ENCODE data around the gene GMEB2.
A peak's percentile ranks its signal among the peaks of the same experiment; 100 is the strongest.
"Not testable (repeated sequence)": the region's sequence is repeated elsewhere in the genome, so short reads cannot be mapped to it uniquely, and the experiment has no call there.

The GMEB2 gene

DNA sequence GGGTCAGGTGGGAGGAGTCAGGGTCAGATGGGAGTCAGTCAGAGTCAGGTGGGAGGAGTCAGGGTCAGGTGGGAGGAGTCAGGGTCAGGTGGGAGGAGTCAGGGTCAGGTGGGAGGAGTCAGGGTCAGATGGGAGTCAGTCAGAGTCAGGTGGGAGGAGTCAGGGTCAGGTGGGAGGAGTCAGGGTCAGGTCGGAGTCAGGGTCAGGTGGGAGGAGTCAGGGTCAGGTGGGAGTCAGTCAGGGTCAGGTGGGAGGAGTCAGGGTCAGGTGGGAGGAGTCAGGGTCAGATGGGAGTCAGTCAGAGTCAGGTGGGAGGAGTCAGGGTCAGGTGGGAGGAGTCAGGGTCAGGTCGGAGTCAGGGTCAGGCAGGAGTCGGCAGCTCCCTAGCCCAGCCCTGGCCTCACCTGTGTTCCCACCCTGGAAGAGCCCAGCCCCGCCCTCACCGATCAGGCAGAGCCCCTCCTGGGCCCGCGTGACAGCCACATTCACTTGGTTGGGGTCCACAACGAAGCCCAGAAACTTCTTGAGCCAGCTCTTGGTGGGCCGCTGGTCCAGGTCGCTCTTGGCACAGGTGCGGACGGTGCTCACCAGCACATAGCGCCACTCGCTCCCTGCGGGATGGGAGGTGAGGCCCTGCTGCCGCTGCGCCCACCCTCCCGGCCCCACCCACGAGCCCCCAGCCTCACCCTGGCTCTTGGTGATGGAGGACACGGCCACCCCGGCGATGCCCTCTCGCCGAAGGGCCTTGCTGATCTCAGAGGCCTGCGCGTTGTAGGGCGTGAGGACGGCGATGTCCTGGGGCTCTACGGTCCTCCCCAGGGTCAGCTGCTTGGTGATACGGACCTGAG is 67.2 kb downstream of the GMEB2 start:
- not testable (repeated sequence) for DNase-seq (ENCODE audit: low spot score)

DNA sequence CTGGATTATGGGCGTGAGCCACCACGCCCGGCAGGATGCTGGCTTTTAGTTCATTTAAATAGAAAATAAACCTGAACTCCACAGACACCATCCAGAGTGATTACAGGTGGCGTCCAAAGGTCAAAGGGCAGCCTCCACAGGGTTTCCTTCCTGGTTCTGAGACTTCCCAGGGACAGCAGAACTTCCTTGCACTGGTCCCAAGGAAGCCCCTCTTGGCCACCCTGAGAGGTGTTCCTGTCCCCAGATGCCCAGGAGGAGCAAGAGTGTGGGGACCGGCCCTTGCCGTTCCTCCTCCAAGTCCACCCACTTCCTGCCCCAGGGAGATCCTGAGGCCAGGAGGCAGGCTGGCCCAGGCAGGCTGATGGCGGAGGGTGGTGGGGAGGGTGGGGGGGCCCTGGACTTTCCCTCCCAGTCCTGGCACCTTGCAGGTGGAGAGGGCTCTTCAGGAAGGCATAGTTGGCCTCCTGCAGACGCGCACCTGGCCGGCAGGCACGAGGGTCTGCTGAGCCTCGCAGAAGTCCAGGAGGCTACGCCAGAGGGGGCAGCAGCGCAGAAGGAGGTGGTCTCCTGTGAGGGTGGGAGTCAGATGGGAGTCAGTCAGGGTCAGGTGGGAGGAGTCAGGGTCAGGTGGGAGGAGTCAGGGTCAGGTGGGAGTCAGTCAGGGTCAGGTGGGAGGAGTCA is 68.0 kb downstream of the GMEB2 start:
- DNase-seq (ENCODE audit: low spot score) = no peak

DNA sequence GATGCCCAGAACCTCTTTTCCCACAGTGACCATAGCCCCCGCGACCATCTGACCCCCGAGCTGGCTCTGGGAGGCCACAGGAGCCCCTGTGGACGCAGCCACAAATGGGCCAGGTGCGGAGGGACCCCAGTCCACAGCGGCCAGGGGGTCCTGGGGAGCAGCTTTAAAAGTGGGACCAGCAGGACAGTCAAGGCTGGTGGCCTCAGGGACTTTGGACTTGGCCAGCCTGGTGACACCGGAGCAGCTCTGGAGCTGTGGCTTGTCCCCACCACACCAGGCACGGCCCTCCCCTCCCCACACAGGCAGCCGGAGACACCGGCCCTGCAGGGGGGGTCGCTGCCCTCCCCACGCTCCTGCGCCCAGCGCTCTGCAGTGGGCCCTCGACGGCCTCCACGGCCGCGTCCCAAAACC is 69.4 kb downstream of the GMEB2 start:
- no peak for DNase-seq (ENCODE audit: low spot score)

GRCh38 chr20:63556873-63557478 is 69.9 kb downstream of the GMEB2 start:
- DNase-seq (ENCODE audit: low spot score) = no peak

DNA sequence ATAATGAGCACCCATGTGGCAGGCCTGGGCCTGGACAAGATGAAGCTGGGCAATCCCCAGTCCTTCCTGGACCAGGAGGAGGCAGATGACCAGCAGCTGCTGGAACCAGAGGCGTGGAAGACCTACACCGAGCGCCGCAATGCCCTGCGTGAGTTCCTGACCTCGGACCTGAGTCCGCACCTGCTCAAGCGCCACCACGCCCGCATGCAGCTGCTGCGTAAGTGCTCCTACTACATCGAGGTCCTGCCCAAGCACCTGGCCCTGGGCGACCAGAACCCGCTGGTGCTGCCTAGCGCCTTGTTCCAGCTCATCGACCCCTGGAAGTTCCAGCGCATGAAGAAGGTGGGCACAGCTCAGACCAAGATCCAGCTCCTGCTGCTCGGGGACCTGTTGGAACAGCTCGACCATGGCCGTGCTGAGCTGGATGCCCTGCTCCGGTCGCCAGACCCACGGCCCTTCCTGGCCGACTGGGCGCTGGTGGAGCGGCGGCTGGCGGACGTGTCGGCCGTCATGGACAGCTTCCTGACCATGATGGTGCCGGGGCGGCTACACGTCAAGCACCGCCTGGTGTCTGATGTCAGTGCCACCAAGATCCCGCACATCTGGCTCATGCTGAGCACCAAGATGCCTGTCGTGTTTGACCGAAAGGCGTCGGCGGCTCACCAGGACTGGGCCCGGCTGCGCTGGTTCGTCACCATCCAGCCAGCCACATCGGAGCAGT is 71.1 kb downstream of the GMEB2 start:
- no peak for DNase-seq (ENCODE audit: low spot score)

DNA sequence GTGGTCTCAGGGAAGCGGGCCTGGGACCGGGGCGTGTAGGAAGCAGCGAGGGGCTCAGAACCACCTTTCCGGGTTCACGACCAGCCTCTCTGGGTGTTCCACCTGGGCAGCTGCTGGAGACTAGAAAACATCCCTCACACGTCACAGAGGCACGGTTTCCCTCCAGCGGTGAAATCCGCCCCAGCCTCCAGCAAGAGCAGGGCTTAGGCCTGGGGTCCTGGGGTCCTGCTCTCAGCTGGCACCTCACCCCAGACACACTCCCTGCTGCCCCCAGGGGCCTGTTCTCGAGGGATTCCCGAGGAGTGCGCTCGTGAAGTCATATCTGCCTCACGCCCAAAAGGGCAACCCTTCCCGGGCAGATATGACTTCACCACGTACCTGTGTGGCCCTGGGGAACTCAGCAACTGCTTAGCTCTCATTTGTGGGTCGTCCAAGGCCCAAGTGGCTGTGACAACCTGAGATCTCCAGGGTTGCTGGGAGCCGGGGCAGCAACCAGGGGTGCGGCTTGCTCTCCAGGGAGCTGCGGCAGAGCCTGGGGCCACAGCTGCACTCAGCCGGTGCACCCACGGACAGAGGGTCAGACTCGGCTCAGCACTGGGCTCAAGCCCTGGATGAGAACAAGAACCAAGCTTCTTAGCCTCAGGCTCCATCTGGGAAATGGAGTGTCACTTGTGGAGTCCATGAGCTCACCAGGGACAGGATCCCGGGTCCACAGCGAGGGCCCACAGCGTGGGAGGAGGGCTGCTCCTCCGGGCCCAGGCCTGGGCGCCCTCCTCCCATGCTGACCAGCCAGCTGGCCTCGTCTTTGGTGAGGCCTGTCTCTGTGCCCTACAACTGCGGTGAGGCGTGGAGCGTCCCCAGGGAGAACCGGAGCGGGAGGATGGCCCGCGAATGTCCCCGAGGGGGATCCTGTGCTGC is 72.3 kb downstream of the GMEB2 start:
- no peak for DNase-seq (ENCODE audit: low spot score)

DNA sequence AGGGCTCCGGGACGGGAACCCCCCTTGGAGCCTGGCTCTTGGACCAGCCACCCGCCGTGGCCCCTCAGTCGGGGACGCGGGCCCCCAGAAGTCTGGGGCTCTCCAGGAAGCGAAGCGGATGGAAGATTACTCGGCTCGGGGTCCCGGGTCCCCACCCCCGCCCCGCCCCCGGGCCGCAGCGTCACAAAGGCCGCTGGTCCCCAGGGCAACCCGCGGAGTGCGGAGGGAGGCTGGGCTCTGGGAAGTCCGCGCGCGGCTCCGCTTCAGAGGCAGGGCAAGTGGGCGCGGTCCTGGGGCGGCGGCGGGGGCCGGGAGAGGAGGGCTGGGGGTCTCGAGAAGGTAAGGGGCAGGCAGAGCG is 73.0 kb downstream of the GMEB2 start, which contains the start of gene FNDC11:
Gene FNDC11, plus strand, starts transcription at position 227 of the 358 bp plus-strand sequence. CDS start 1,505 bp downstream, outside the sequence.
- peak; percentile 31 for DNase-seq (ENCODE audit: low spot score)

- DNase-seq (ENCODE audit: low spot score) = peak; percentile 89
Measured at GRCh38 chr20:63553251-63553932, 73.5 kb downstream of the GMEB2 start.

DNA sequence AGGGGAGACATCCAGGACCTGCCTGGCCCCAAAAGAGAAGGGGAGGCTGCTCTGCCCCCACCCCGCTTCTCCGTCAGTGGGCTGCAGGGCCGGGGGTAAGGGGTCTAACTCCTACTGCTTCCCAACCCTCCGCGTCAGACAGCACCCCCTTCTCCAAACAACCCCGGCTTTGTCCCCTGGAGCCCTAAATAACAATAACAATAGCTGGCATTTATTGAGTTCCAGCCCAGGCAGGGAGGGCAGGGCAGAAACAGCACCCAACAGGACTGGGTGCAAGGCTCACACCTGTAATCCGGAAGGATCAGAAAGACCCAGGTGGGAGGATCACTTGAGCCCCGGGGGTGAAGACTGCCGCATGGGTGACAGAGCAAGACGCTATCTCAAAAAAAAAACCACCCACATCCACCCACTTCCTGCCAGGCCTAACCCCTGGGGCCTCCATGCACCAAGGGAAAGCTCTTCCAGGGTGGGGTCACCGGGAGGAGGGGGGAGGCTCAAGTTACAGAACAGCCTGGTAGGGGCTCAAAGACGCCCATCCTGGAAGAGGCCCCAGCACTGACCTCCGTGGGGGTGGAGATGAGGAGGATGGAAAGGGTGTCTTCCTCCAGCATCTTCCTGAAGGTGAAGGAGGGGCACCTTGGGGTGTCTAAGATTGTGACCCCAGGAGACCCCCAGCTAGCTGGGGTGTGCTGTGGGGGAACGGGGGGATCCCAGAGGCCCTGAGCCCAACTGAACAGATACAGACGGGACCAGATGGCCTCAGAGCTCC is 74.2 kb downstream of the GMEB2 start:
- peak; percentile 56 for DNase-seq (ENCODE audit: low spot score)

GRCh38 chr20:63551068-63551467 is 75.8 kb downstream of the GMEB2 start:
- DNase-seq (ENCODE audit: low spot score) = no peak

DNA sequence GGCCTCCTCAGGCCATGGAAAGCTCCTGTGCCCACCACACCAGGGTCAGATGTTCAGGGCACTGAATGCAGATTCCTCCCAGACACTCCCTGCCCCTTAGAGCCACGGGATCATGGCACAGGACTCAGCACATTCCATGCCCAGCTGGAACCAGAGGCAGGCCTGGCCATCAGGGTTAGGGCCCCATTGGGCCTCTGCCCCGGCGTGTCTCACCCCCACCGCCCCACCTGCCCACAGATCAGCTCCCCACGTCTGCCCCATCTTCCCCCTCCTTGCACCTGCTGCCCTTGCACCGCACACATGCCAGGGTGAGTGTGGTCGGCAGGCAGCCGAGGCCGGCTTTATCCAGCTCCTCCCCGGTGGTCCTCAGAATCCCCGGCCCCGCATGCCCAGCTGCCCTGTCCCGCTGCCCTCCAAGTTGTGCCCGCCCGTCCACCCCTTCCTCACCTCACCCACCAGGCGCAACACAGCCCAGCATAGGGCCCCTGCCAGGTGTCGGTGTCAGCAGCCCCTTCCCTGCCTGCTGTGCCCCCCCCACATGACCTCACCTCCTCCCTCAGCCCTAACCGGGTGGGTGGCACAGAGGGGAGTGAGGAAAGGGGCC is 77.1 kb downstream of the GMEB2 start:
- DNase-seq (ENCODE audit: low spot score) = no peak

- no peak for DNase-seq (ENCODE audit: low spot score)
Measured at GRCh38 chr20:63549019-63549418, 77.9 kb downstream of the GMEB2 start.

GRCh38 chr20:63548542-63548941 is 78.4 kb downstream of the GMEB2 start:
- DNase-seq (ENCODE audit: low spot score) = no peak

GRCh38 chr20:63547725-63548480 is 79.0 kb downstream of the GMEB2 start, which contains the start of gene SRMS:
SRMS (minus strand) TSS chr20:63547749; CDS start chr20:63547463, 286 bp downstream.
- no peak for DNase-seq (ENCODE audit: low spot score)

DNA sequence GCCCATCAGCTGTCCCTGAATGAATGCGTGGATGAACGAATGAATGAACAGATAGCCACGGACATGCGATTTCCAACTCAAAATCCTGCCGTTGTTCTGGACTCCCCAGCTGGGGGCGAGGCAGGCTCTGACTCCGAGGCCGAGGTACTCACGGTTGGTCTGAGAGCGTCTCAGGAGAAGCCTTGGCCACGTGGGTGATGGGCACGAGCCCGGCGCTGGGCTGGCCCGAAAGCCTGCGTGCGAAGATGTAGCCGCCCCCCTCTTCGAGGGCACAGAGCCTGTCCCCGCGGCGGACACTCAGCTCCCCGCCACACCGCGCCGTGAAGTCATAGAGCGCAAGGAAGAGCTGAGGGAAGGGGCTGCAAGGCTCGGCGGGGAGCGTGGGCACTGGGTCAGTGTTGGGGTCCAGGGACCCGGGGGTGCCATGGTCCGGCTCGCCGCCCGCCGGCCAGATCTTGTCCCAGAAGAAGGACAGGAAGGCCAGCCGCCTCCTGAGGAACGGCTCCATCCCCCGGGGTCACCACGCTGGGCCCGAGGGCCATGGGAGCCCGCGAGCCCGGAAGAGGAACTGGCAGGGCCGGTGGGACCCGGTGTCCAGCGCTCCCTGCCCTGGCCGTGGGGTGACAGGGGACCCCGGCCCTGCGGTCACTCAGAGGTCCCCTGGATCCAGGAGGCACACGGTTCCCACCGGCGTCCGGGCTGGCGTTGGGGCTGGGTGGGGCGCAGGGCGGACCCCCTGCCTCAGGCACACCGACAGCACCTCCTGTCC is 79.8 kb downstream of the GMEB2 start:
- DNase-seq (ENCODE audit: low spot score) = no peak

DNA sequence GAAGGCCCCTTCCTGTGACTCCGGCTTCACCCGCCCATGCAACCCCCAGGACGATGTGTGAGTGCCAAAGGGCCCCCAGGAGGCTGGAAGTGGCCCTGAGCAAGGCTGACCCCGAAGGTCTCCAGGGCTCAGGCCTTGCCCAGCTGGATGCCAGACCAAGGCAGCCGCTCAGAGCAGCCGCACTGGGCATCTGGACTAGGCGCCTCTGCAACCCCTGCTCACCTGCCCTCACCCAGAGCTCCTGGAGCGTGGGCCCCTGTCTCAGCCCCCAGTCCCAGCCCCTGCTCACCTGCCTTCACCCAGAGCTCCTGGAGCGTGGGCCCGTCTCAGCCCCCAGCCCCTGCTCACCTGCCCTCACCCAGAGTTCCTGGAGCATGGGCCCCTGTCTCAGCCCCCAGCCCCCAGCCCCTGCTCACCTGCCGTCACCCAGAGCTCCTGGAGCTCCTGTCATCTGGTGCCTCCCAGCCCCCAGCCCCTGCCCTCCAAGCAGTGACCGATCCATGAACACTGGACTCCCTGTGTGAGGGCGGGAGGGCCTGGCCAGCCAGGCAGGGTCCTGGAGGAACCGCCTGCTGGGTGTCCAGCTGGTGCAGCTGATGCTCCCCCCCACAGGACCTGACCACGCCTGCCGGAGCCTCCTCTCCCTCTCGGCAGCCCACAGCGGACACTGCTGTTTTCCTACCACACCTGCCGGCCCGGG is 80.5 kb downstream of the GMEB2 start:
- no peak for DNase-seq (ENCODE audit: low spot score)

GRCh38 chr20:63545814-63546213 is 81.1 kb downstream of the GMEB2 start:
- no peak for DNase-seq (ENCODE audit: low spot score)

Data from CD4-positive, alpha-beta T cell treated with Interleukin-15 for 4 hours (primary cell).